Activated T-cell treated with anti-CD3 and anti-CD28 coated beads for 24 hours (primary cell): Measurements from ENCODE around the gene ANP32A.
"Not testable (repeated sequence)": the region's sequence is repeated elsewhere in the genome, so short reads cannot be mapped to it uniquely, and the experiment has no call there.

Experiments used
- DNase-seq: peaks from one replicate; pipeline ENCODE4 v3.0.0-alpha.2; 2020; ENCODE audit warnings: low read depth

ANP32A gene

GRCh38 chr15:68820295-68821189 lies at the start of gene ANP32A:
ANP32A (minus strand) TSS chr15:68820895; CDS start chr15:68820751, 144 bp downstream.
- DNase-seq = peak; percentile 97

- DNase-seq = no peak
Observed at GRCh38 chr15:68868296-68868695, 47.6 kb upstream of the ANP32A start.

- DNase-seq = no peak
Observed at GRCh38 chr15:68862415-68862814, 41.7 kb upstream of the ANP32A start.

GRCh38 chr15:68858666-68859065 lies 38.0 kb upstream of the ANP32A start:
- DNase-seq = not testable (repeated sequence)

GRCh38 chr15:68857443-68857842 lies 36.7 kb upstream of the ANP32A start:
- DNase-seq = not testable (repeated sequence)

GRCh38 chr15:68852461-68852860 lies 31.8 kb upstream of the ANP32A start:
- no peak for DNase-seq

GRCh38 chr15:68851971-68852370 lies 31.3 kb upstream of the ANP32A start:
- DNase-seq = no peak

- no peak for DNase-seq
Observed at GRCh38 chr15:68849497-68849896, 28.8 kb upstream of the ANP32A start.

GRCh38 chr15:68846851-68847439 lies 26.2 kb upstream of the ANP32A start:
- DNase-seq = no peak

- DNase-seq = no peak
Observed at GRCh38 chr15:68844856-68845550, 24.3 kb upstream of the ANP32A start.

- no peak for DNase-seq
Observed at GRCh38 chr15:68843425-68844311, 23.0 kb upstream of the ANP32A start.

- no peak for DNase-seq
Observed at GRCh38 chr15:68842958-68843357, 22.3 kb upstream of the ANP32A start.

- no peak for DNase-seq
Observed at GRCh38 chr15:68834346-68834745, 13.7 kb upstream of the ANP32A start.

- no peak for DNase-seq
Observed at GRCh38 chr15:68833700-68834331, 13.1 kb upstream of the ANP32A start.

- DNase-seq = no peak
Observed at GRCh38 chr15:68830141-68830785, 9.6 kb upstream of the ANP32A start.

- no peak for DNase-seq
Observed at GRCh38 chr15:68829068-68829467, 8.4 kb upstream of the ANP32A start.

- DNase-seq = no peak
Observed at GRCh38 chr15:68823561-68823960, 2.9 kb upstream of the ANP32A start.

GRCh38 chr15:68822818-68823217 lies 2.1 kb upstream of the ANP32A start:
- DNase-seq = no peak

- no peak for DNase-seq
Observed at GRCh38 chr15:68821841-68822381, 1.2 kb upstream of the ANP32A start.

GRCh38 chr15:68821190-68821840 lies 620 bp upstream of the ANP32A start:
- no peak for DNase-seq
